ENCODE data around the gene IL23A. TPM values are rescaled to one million over a fixed set of nuclear protein-coding genes. Genes with fewer than 3 reads are reported as not detected.
A peak's percentile ranks its signal among the peaks of the same experiment; 100 is the strongest.

IL23A gene
- total RNA-seq, 3 donors from 2014 or later (not counting 1 experiment from before 2014, with no cell fraction given) = 1.8 to 2.7 (median 2.2) TPM

- Histone ChIP-seq H3K27me3 (ENCODE audit: control insufficient read depth, insufficient read depth, low read length) (no peaks in the 10 kb centered on the region), H3K4me3 (ENCODE audit: low read length) (no peak overlapping the region), H3K4me1 (ENCODE audit: control insufficient read depth, insufficient read depth, low read length) (peaks cover 11% of the 10 kb centered on the region), H3K36me3 (ENCODE audit: control insufficient read depth, insufficient read depth, low read length) (peaks cover 45% of the 10 kb centered on the region), H3K9me3 (ENCODE audit: control insufficient read depth, insufficient read depth, low read length) (no peaks in the 10 kb centered on the region), H3K27ac (ENCODE audit: low read length) (no peak overlapping the region)
- Mint-ChIP-seq H3K4me3 (no peak overlapping the region), H3K4me1 (peaks cover 0 to 17% of the 10 kb centered on the region in 2 donors), H3K9me3 (no peaks in the 10 kb centered on the region), H3K27me3 (ENCODE audit: low read depth in 2 of 2) (no peaks in the 10 kb centered on the region), H3K36me3 (no peaks in the 10 kb centered on the region), H3K27ac (no peak overlapping the region)
- 98% methylated on average over 12 of the region's 12 CpGs for WGBS (ENCODE audit: insufficient coverage)
- DNase-seq (no peak), ATAC-seq (no peak)
- intact Hi-C loops (cut with micrococcal nuclease) = no loop called here
- TF ChIP-seq CTCF (IDR thresholded peaks at IDR 0.05) = no peak
Measured at GRCh38 chr12:56311003-56311402, 27.7 kb upstream of the IL23A start.

DNA sequence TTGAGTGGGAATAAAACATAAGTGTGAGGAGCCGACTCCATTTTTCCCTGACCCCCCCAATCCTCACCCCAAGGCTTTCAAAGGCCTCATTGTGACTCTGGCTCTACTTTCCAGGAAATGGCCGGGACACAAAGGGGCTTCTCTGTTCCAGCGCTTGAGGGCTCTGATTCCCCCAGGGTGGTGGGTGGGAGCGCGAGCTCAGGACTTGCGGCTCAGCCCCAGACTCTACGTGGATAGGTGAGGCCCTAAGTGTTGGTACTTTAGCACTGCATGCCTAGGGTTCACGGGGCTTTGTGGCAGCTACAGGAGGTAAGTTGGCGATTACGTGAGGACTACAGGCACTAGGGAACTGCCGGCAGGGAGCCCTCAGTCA lies 23.4 kb upstream of the IL23A start:
- WGBS (ENCODE audit: insufficient coverage) = 4% methylated on average over 11 of the region's 11 CpGs
- ATAC-seq (no peak), DNase-seq (no peak)
- peaks cover 28% of the 10 kb centered on the region for H3K36me3 ChIP-seq (ENCODE audit: control insufficient read depth, insufficient read depth, low read length)
- H3K4me3 ChIP-seq (ENCODE audit: low read length) = peak overlapping the region; percentile 96
- no peaks in the 10 kb centered on the region for H3K27me3 ChIP-seq (ENCODE audit: control insufficient read depth, insufficient read depth, low read length)
- H3K9me3 ChIP-seq (ENCODE audit: control insufficient read depth, insufficient read depth, low read length) = no peaks in the 10 kb centered on the region
- H3K36me3 Mint-ChIP-seq = no peaks in the 10 kb centered on the region
- intact Hi-C loops (cut with micrococcal nuclease) = loop anchor here (5.0 kb wide), 3 partner anchors 152 to 498 kb away; partner anchors contain the start of genes ESYT1, ORMDL2, SARNP and SPRYD4
- peak overlapping the region; percentile 98 for H3K27ac ChIP-seq (ENCODE audit: low read length)
- no peaks in the 10 kb centered on the region for H3K9me3 Mint-ChIP-seq
- peak overlapping the region; percentile 98 for H3K4me3 Mint-ChIP-seq
- H3K4me1 Mint-ChIP-seq = peaks cover 0 to 17% of the 10 kb centered on the region in 2 donors
- H3K27ac Mint-ChIP-seq = peak overlapping the region; percentile 97 to 99
- TF ChIP-seq CTCF (IDR thresholded peaks at IDR 0.05) = no peak
- H3K27me3 Mint-ChIP-seq (ENCODE audit: low read depth in 2 of 2) = no peaks in the 10 kb centered on the region
- peaks cover 15% of the 10 kb centered on the region for H3K4me1 ChIP-seq (ENCODE audit: control insufficient read depth, insufficient read depth, low read length)

- Mint-ChIP-seq H3K9me3 (no peaks in the 10 kb centered on the region), H3K4me3 (peak within 1 kb of the TSS; percentile 98), H3K27me3 (ENCODE audit: low read depth in 2 of 2) (no peaks in the 10 kb centered on the region), H3K4me1 (peaks cover 0 to 17% of the 10 kb centered on the region in 2 donors), H3K36me3 (no peaks in the 10 kb centered on the region), H3K27ac (peak within 1 kb of the TSS; percentile 97 to 99)
- under 1% methylated on average over 62 of the region's 62 CpGs for WGBS (ENCODE audit: insufficient coverage)
- Histone ChIP-seq H3K9me3 (ENCODE audit: control insufficient read depth, insufficient read depth, low read length) (no peaks in the 10 kb centered on the region), H3K4me3 (ENCODE audit: low read length) (peak within 1 kb of the TSS; percentile 96), H3K27me3 (ENCODE audit: control insufficient read depth, insufficient read depth, low read length) (no peaks in the 10 kb centered on the region), H3K4me1 (ENCODE audit: control insufficient read depth, insufficient read depth, low read length) (peaks cover 15% of the 10 kb centered on the region), H3K36me3 (ENCODE audit: control insufficient read depth, insufficient read depth, low read length) (peaks cover 24% of the 10 kb centered on the region), H3K27ac (ENCODE audit: low read length) (peak within 1 kb of the TSS; percentile 98)
- DNase-seq (peak; percentile 87 to 96), ATAC-seq (peak; percentile 89 to 96 (median 89))
- no peak for TF ChIP-seq CTCF (IDR thresholded peaks at IDR 0.05)
- intact Hi-C loops (cut with micrococcal nuclease) = loop anchor here (1.0 to 5.0 kb wide), 6 partner anchors 16 to 499 kb away; partner anchors contain the start of genes CS, ESYT1, ORMDL2 and SARNP
Measured at GRCh38 chr12:56315622-56316473, 22.8 kb upstream of the IL23A start, which contains the start of gene CNPY2. TSS of gene CNPY2 (minus strand) at chr12:56315988. CDS start at chr12:56315217, 771 bp downstream.

All from natural killer cell (primary cell).